Mucosa of descending colon (tissue), 3 donors: ENCODE results near the gene CAMKMT. TPM values are rescaled to one million over a fixed set of nuclear protein-coding genes. Genes with fewer than 3 reads are reported as not detected.

Experiments
- ATAC-seq: fragments of 200-7000 bp; cut with Tn5 transposase; one replicate; pipeline ENCODE4 v1.9.1; 2020; ENCODE audit warnings: mild to moderate bottlenecking, moderate library complexity
- DNase-seq, 3 donors: peaks; one replicate each; pipeline ENCODE4 v3.0.0-alpha.2; 2020
- H3K36me3 ChIP-seq: fragments of 200-600 bp; one replicate; pipeline ENCODE4 v1.8.0; 2021; ENCODE audit warnings: low read depth, mild to moderate bottlenecking
- H3K4me1 ChIP-seq: fragments of 200-600 bp; one replicate; pipeline ENCODE4 v1.8.0; 2021; ENCODE audit warnings: low read depth, mild to moderate bottlenecking
- H3K4me3 ChIP-seq: fragments of 200-600 bp; one replicate; pipeline ENCODE4 v1.8.0; 2021; ENCODE audit warnings: mild to moderate bottlenecking
- H3K9me3 ChIP-seq: fragments of 200-600 bp; one replicate; pipeline ENCODE4 v1.8.0; 2021; ENCODE audit warnings: mild to moderate bottlenecking
- CTCF ChIP-seq: fragments of 200-600 bp; IDR thresholded peaks from one replicate; pipeline ENCODE4 v1.8.0; 2022; ENCODE audit warnings: antibody characterized with exemption, mild to moderate bottlenecking
- intact Hi-C, 2 donors: fragments of 100-400 bp; cut with DNase I in 1 of 2; cut with micrococcal nuclease in 1 of 2; formaldehyde crosslinking; loops; one replicate each; pipeline versions ENCODE4 v1.11.0 to v1.11.1; 2022; cut with DNase I, micrococcal nuclease
- total RNA-seq, 3 donors: library from RNA; stranded (reverse); fragmentation: NEBNext Ultra II Directional in 2 of 3; extraction: Animal tissue kit (Norgen Biotek cat#: 25700) in 2 of 3; gene quantifications; one replicate each; pipeline versions ENCODE4 v1.2.1 to v1.2.4, GENCODE V29; 2021 to 2023
- donor health status: DM: no; HTN: no; CAD: no; lungs with moderate emphysema.
- donor health status: DM: no; HTN: no; CAD: no.
- donor health status: DM: no; HTN: yes; CAD: no.

Gene CAMKMT
- total RNA-seq, 3 donors from 2014 or later = 13.2 to 16.0 (median 14.1) TPM

GRCh38 chr2:44620189-44620990 is 258.6 kb downstream of the CAMKMT start:
- ATAC-seq (no peak), DNase-seq (no peak)
- intact Hi-C loops = no loop called here
- TF ChIP-seq CTCF = no peak
- no peaks in the 10 kb centered on the region for H3K36me3 ChIP-seq
- peaks cover 3% of the 10 kb centered on the region for H3K9me3 ChIP-seq
- no peak overlapping the region for H3K4me3 ChIP-seq
- no peaks in the 10 kb centered on the region for H3K4me1 ChIP-seq

DNA sequence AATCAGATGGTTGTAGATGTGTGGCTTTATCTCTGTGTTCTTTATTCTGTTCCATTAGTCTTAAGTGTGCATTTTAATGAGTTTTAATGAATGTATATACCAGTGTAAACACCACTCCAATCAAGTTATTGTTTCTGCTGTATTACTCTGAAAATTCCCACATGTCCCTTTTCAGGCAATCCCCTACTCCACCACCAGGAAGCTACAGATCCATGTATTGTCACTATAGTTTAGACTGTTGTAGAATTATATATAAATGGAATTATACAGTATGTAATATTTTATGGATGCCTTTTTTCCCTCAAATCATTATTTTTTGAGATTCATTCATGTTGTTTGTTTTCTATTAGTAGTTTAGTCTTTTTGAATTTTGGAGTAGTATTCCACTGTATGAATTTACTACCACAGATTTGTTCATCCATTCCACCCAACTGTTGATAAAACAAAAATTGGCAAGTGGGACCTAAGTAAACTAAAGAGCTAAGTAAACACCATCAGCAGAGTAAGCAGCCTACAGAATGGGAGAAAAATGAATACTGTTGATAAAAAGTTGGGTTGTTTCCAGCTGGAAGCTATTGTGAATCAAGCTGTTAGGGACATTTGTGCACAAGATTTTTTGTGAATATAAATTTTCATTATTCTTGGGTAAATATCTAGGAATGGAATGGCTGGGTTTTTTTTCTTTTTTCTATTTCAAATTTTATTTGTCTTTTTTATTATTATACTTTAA is 262.0 kb downstream of the CAMKMT start:
- H3K9me3 ChIP-seq = peaks cover 3% of the 10 kb centered on the region
- H3K4me1 ChIP-seq = no peaks in the 10 kb centered on the region
- H3K36me3 ChIP-seq = no peaks in the 10 kb centered on the region
- no peak overlapping the region for H3K4me3 ChIP-seq
- TF ChIP-seq CTCF = no peak
- no peak for DNase-seq
- no peak for ATAC-seq
- intact Hi-C loops = no loop called here

- Histone ChIP-seq H3K36me3 (no peaks in the 10 kb centered on the region), H3K9me3 (peaks cover 8% of the 10 kb centered on the region), H3K4me3 (no peak overlapping the region), H3K4me1 (no peaks in the 10 kb centered on the region)
- intact Hi-C loops = no loop called here
- TF ChIP-seq CTCF = no peak
- no peak for DNase-seq
- no peak for ATAC-seq
These were observed 266.6 kb downstream of the CAMKMT start for GRCh38 chr2:44628297-44628696.

GRCh38 chr2:44632931-44633689 is 271.4 kb downstream of the CAMKMT start:
- Histone ChIP-seq H3K4me1 (no peaks in the 10 kb centered on the region), H3K4me3 (no peak overlapping the region), H3K36me3 (no peaks in the 10 kb centered on the region), H3K9me3 (peaks cover 10% of the 10 kb centered on the region)
- intact Hi-C loops = no loop called here
- ATAC-seq (no peak), DNase-seq (no peak)
- TF ChIP-seq CTCF = no peak

DNA sequence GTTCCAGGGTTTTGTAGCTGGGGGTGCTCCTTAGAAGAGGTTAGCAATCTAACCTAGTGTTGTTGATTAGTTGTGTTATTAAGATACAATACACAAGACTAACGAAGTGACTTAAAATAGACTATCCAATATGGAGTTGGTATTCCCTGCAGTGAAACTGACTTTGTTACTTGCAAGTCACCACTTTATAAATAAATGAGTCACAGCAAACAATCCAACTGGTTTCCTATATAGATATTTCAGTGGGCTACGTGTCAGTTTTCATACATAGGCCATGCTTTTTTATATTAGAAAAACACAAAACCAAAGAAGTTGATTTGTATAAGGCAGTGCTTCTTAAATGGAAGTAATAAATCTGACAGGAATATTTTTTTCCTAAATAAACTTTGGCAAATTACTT is 274.0 kb downstream of the CAMKMT start:
- intact Hi-C loops = no loop called here
- no peak for ATAC-seq
- no peak for DNase-seq
- Histone ChIP-seq H3K4me3 (no peak overlapping the region), H3K9me3 (peaks cover 10% of the 10 kb centered on the region), H3K36me3 (no peaks in the 10 kb centered on the region), H3K4me1 (no peaks in the 10 kb centered on the region)
- TF ChIP-seq CTCF = no peak
